Skin epidermis (tissue), 12 donors: ENCODE measurements around the gene LRBA.
"Not testable (repeated sequence)": the region's sequence is repeated elsewhere in the genome, so short reads cannot be mapped to it uniquely, and the experiment has no call there.

Experiments
- H3K27ac ChIP-seq, 21 experiments: fragments of 200-600 bp; sonication (generic) in 11 of 21; one replicate each; pipeline ENCODE4 v1.5.0; 2020; ENCODE audit warnings: mild to moderate bottlenecking in 3 of 21, inconsistent platforms in 2 of 21, moderate library complexity in 2 of 21
- H3K4me3 ChIP-seq, 7 experiments: fragments of 200-600 bp; sonication (generic) in 2 of 7; one replicate each; pipeline ENCODE4 v1.5.0; 2020; ENCODE audit warnings: inconsistent platforms in 2 of 7, mild to moderate bottlenecking in 2 of 7, moderate library complexity in 1 of 7

Gene LRBA

DNA sequence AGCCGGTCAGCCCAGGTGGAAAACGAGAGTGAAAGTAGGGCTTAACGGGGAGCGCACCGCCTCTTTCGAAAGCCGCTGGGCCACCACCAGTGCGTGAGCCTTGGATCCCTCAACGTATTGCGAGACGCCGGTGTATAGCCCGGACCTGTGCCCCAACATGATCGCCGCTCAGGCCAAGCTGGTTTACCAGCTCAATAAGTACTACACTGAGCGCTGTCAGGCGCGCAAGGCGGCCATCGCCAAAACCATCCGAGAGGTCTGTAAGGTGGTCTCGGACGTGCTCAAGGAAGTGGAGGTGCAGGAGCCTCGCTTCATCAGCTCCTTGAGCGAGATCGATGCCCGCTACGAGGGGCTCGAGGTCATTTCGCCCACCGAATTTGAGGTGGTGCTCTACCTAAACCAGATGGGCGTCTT lies 432.2 kb downstream of the LRBA start:
- peak overlapping the region in 4 of 7 experiments; percentile 6 to 16 (median 9) for H3K4me3 ChIP-seq
- no peak overlapping the region for H3K27ac ChIP-seq

DNA sequence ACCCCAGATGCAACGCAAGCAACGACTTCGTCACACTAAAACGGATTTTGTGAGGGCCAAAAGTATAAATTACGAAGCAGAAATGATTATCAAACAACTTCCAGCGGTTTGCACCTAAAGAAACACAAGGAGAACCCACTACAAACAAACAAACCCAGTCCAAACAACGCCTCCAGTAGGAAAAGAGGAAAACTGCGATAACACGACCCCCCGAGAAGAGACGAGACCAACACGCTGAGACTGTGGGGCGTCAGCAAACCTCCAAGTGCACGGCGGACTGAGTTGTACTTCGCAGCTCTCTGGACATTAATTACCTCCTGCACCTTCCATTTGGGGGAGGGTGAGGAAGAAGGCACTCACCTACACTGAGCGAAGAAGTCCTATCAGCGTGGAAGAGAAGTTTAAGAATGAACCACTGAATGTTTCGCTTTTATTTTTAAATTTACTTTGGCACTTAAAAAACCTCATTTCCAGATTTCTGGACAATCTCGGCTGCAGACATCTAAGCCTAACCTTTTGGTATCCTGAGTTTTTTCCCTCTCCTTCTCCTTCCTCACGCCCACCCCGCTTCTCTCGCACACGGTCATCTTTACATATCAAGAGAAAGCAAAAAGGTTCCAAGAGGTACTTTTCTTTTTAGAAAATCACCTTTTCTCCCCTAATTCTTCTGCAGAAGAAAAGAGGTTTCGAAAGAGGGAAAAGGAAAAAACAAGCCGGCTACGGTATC lies 432.8 kb downstream of the LRBA start, which contains the start of gene MAB21L2:
Gene MAB21L2, plus strand, starts transcription at position 6 of the 727 bp plus-strand sequence. CDS start 879 bp downstream, outside the sequence.
- Histone ChIP-seq H3K4me3 (peak within 1 kb of the TSS in 4 of 7 experiments; percentile 6 to 16 (median 9)), H3K27ac (no peak within 1 kb of the TSS)

DNA sequence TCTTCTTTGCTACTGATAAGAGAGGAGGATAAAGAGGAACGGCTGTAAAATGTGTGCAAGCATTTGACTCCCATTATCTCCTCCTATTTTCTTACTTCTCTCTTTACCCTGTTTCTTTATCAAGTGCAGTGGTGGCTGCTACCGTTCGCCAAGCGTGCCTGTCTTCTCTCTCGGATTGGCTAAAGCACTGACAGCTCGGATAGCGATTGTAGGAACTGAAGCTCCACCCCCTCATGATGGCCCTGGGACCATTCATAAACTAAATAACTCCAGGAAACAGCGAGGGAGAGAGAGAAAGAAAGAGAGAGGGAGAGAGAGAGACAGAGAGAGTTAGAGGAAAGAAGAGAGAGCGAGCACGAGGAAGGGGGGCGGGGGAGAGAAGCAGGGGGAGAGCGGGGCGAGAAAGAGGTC lies 433.4 kb downstream of the LRBA start:
- Histone ChIP-seq H3K27ac (no peak overlapping the region), H3K4me3 (no peak overlapping the region)

DNA sequence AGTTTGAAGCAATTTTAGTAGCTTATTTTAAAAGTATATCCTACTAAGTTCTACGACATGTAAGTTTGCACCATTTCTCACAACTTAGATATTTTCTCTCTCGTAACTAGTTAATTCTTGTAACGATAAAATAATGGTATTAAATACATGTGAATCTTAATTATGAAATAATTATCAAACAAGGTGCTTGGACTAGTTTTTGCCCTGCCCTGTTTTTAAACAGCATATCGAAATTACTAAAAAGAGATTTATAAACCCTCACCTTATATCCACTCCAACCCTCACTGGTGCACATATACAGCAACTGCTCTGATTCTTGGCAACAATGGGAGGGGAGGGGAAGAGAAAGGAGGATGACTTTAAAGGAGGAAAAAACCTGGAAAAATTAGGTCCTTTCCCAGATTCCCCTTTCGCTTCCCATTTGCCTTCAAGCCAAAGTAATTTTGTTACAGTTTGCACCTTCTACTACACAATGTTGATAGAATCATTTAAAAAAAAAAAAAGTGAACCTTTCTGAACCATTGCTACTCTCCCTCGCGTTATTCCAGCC lies 434.0 kb downstream of the LRBA start:
- H3K4me3 ChIP-seq = no peak overlapping the region
- no peak overlapping the region for H3K27ac ChIP-seq

DNA sequence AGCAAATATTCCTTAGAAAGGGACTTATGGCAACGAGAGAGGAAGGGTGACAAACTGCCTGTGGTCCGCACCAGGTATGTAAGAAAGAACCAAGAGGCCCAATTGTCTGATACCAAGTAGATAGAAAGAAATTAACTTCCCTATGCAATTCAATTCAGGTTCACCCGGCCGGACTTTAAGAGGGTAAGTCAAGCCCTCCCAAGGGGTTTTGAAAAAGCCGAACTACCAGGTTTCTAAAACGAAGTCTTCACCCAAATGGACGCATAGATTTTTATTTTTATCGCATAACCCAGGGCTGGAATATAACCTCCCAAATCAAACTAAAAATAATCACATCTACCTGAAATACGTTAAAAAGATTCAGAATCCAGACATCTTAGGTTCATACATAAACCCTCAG lies 434.8 kb downstream of the LRBA start:
- no peak overlapping the region for H3K27ac ChIP-seq
- H3K4me3 ChIP-seq = no peak overlapping the region

DNA sequence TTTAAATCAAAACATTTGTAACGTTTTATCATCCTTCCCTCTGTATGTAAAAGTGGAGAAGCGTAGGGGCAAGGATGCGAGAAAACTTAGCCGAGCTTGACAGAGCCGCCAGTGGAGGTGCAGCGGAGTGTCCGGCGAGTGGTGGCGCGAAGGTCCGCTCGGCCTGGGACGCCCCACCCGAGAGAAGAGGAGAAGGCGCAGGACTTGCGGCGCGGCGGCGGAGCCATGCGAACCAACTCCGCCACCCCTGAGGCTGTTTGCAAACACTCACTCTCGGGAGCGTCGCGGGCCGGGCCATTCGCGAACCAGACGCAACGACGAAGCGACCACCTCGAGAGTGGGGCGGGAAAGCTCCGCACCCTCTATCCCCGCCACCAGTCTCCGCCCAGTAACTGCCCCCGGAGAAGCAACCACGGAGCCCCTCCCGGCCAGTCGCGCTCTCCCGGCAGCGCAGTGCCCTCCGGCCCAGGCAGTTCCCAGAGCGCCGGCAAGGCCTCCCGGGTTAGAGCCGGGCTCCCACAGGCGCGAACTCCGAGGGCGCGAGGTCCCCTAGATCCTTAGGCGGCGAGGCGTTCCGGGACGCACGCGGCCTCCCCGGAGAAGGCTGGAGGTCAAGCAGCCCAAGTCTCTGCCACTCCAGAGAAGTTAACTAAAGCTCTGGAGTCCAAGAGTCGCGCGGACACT lies 435.4 kb downstream of the LRBA start:
- no peak overlapping the region for H3K4me3 ChIP-seq
- no peak overlapping the region for H3K27ac ChIP-seq

DNA sequence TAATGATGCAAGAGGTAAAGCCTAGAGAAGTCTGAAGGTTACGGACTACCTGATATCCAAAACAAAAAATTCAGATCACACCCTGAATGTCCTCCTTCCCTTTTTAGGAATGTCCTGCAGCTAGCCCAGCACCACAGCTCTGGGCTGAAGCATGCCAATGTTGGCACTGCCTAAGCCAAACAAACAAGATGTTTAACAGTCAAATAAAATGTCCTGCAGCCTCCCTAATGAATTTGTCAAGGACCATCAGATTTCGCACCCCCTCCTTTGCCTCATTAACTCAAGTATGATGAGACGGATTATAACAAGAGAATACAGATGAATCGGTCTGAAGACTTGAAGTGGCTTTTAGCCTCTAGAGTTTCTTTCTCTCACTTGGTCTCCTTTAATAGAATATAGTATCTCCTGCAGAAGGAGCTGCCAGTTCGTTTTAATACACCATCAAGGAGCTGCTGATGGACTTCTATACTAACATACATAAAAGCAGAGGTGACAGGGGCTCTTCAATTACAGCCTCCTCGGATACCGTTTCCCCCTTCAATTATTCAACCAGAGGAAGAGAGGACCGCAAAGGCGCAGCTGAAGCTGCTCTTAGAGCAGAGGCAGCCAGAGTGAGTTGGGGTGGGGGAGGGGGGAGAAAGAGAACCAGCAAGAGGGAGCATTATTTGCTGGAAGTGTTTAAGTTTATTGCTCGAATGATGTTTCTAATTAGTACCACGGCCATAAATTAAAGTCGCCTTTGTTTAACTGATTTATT lies 436.2 kb downstream of the LRBA start:
- H3K27ac ChIP-seq = no peak overlapping the region

DNA sequence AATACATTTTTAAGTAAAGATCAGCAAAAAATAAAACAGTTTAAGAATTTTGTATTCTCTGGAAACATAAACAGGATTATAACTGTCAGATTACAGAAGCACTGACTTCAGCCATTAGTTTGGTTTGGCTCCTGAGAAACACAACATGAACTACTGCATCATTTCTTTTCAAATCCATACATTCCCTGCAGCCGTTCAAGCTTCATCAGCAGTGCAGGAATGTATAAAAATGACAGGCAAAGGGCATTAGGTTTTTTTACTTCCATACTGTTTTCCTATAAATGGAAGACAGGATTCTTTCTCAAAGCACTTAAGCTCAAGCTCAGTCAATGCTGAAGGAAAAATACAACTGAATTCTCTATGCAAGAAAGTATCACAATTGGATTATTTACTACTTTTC lies 437.3 kb downstream of the LRBA start:
- H3K27ac ChIP-seq = no peak overlapping the region
- no peak overlapping the region for H3K4me3 ChIP-seq

More for the DNA sequence above, 436.2 kb downstream of the LRBA start:
- H3K4me3 ChIP-seq = no peak overlapping the region

DNA sequence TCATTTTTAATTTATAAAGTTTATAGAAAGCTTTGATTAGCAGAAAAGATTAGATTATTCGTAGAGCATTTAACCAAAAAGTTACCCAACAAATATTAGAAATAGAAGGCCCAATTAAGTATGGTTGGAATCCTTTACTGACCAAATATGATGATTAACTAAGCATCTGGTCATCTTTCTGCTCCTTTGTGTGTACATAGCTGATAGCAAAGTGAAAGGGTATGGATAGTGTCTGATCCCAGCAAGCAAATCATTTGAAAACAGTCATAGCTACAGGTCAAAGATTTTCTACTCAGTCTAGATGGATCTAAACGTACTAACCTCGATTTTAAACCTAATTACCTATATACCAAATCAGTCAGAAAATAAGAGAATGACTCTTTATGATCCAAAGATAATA lies 440.4 kb downstream of the LRBA start:
- Histone ChIP-seq H3K4me3 (no peak overlapping the region), H3K27ac (no peak overlapping the region)

DNA sequence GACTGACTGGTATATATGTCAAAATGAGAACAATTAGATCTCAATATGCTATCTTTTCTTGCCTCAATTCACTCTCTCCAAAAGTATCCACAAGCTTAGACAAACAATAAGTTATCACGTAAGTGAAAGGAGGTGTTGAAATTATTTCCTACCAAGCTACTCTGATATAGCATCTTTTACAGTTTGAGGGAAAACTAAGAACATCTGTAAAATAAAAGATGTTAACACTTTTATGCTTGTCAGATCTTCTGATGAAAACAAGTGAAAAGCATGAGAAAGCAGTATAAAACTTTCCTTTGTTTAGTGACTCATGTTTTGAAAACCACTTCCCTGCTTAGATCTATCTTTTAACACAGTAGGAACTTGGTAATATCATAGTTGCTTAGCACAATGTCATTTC lies 441.6 kb downstream of the LRBA start:
- Histone ChIP-seq H3K27ac (no peak overlapping the region), H3K4me3 (no peak overlapping the region)

DNA sequence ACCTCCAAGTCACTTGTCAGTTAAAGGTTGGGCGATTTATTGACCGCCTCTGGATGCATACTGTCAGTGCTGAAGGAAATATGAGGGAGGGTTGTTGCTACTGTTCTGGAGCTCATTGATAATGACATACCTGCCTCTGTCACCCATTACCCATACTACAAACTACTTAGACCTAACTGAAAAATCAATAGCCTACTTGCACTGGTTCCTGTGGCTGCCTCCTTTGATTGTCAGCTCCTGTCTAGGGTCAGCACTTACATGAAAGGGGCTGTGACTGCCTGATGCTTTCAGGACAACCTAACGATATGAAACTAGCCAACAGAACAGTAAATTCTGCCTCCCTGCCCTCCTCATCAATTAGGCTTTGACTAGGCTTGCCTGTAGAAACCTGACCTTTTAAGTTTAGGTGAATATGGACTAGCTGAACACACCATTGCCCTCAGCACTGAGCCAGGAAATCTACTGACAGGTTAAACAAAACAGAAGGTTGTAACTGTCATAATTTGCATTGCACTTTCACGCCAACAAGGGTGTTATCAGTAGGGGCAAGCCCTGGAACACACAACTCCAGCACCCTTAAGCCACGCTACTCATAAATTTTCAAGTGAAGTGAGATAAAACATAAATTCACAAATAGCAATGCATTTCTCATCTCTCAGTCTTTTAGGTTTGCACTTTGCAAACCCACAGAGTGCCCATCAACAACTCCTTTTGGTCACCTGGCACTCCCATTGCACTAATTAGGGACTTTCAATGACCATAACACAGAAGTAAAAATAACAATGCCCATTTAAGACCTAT lies 442.2 kb downstream of the LRBA start:
- Histone ChIP-seq H3K27ac (no peak overlapping the region), H3K4me3 (no peak overlapping the region)

DNA sequence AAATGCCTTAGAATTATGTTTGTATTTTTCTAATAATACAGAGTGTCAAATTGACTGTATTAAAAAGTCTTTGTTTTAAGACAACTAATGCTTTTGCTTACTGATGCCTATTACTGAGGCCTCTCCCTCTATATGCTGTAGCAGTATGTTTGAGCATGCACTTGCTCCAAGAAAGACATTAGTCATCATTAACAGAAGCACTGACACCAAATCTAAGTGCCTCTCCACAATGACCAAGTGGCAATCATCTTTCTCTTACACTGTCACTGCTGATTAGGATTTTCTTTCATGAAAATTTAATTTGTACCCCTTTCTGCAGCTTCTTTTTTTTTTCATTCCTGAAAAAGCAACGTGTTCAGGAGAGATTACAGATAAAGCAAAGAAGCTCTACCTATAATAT lies 444.2 kb downstream of the LRBA start:
- Histone ChIP-seq H3K4me3 (no peak overlapping the region), H3K27ac (no peak overlapping the region)

DNA sequence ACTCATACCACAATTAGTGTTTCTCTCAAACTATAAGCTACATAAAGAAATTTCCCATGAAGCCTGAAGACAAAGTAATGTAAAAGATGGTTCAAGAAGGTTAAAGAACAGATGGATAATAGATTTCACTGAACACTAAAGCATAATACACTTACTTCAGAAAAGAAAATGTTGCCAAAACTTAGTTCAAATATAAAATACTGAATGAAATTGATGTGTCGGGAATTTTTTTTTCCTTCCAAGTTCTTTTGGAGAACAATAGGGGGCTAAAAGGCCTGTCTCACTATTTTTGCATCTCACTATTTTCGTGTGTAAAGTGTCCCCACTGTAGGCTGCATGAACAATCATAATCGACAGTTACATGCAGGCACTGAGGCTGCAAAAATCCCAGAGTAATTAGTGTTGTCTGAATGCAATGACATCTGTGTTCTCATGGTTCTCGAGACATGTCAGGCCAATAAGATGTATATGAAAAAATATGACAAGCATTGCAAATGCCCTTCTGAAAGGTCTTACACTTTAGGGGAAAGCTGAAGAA lies 445.0 kb downstream of the LRBA start:
- Histone ChIP-seq H3K4me3 (no peak overlapping the region), H3K27ac (no peak overlapping the region)

DNA sequence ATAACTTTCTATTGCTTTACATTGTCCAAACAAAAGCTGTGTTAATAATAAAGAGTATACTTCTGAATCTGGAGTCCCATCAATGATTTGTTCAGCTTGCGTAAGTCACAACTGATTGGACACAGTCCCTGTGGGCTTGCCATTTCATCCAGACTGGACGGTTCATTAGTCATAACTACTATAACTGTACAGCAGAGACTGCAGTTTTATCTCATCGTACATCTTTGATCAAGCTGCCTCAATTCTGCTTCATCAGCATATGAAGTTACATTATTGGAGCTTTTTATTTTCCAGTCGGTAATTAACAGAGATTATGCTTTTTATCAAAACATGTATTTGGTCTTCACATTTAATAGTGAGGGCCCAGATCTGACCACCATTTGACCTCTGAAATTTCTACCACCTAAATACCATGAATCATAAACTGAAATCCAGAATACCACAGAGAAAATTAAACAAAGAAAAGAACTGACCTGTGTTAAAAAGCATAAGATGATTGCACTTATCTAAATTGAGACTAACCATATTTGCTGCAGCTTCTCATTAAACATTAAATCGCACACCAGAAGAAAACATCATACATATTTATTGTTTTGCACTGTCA lies 445.6 kb downstream of the LRBA start:
- H3K27ac ChIP-seq = no peak overlapping the region
- H3K4me3 ChIP-seq = no peak overlapping the region

DNA sequence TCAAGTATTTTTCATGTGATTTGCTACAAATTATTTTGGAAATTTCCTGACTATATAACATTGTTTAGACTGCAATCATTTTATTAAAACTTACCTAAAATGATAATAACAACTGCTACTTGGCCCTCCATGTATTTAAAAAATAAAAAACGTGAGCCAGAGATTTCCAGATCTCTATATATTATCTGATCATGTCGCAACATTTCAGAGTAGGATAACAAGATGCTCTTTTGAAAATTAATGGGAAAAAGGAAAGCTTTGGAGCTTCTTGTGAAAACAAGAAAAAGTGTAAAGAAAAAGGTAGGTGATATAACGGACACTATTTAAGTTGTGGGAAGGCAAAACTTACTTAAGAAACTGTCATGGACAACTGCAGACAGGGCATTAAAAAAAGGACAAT lies 448.0 kb downstream of the LRBA start:
- Histone ChIP-seq H3K4me3 (no peak overlapping the region), H3K27ac (no peak overlapping the region)

DNA sequence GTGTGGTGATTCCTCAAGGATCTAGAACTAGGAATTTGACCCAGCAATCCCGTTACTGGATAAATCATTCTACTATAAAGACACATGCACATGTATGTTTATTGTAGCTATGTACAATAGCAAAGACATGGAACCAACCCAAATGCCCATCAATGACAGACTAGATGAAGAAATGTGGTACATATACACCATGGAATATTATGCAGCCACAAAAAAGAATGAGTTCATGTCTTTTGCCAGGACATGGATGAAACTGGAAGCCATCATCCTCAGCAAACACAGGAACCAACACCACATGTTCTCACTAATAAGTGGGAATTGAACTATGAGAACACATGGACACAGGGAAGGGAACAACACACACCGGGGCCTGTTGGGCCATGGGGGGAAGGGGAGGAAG lies 450.1 kb downstream of the LRBA start:
- H3K4me3 ChIP-seq, H3K27ac ChIP-seq: not testable (repeated sequence)

DNA sequence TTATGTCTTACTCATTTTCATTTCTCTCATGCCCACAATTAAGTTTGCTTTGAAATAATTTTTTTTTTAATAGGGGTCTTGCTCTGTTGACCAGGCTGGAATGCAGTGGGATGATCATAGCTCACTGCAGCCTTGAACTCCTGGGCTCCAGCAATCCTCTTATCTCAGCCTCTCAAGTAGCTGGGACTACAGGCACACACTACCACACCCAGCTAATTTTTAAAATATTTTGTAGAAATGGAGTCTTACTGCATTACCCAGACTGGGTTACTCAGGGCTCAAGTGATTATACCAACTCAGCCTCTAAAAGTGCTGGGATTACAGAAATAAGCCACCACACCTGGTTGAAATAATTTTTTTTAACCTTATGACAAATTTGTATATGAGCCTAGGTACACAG lies 452.3 kb downstream of the LRBA start:
- Histone ChIP-seq H3K4me3 (no peak overlapping the region), H3K27ac (no peak overlapping the region)

DNA sequence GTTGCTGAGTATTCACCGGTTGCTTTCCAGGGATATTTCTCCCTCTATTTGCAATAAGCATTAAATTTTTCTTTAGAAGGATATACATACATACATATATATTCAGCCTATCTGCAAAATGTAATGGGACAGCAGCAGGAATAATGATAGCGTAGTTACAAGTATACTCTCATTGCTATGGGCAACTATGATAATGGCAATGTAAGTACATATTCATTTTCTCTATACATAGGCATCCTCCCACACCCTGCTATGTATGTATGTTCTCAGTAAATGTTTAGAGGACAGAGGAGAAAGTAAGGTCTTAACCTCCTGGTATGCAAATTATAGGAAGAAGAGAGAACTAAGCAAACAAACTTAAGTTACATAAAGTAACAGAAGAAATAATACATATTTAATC lies 452.8 kb downstream of the LRBA start:
- Histone ChIP-seq H3K4me3 (no peak overlapping the region), H3K27ac (no peak overlapping the region)

DNA sequence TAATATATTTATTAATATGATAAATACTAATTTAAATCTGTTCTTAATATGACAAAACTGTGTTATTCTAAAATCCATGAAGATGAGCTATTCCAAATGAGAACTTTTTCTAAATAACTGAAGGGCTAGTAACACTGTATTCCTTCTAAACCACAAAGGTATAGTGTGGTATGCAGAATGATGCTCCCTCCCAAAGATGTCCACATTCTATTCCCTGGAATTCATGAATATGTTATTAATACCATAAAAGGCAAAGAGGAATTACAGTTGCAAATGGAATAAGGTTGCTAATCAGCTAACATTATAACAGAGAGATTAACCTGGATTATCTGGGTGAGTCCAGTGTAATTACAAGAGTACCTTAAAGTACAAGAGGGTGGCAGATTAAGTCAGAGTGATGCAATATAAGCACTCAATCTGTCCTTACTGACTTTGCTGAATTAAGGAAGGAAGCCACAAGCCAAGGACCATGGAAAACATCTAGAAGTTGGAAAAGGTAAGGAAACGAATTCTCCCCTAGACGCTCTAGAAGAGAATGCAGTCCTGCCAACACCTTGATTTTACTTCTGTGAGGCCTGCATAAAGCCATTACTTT lies 453.8 kb downstream of the LRBA start:
- no peak overlapping the region for H3K4me3 ChIP-seq
- no peak overlapping the region for H3K27ac ChIP-seq
